ENCODE results near the gene ARSG. TPM values are rescaled to one million over a fixed set of nuclear protein-coding genes. Genes with fewer than 3 reads are reported as not detected.

ARSG gene
- total RNA-seq, 1 experiment from 2014 or later = 7.9 TPM

DNA sequence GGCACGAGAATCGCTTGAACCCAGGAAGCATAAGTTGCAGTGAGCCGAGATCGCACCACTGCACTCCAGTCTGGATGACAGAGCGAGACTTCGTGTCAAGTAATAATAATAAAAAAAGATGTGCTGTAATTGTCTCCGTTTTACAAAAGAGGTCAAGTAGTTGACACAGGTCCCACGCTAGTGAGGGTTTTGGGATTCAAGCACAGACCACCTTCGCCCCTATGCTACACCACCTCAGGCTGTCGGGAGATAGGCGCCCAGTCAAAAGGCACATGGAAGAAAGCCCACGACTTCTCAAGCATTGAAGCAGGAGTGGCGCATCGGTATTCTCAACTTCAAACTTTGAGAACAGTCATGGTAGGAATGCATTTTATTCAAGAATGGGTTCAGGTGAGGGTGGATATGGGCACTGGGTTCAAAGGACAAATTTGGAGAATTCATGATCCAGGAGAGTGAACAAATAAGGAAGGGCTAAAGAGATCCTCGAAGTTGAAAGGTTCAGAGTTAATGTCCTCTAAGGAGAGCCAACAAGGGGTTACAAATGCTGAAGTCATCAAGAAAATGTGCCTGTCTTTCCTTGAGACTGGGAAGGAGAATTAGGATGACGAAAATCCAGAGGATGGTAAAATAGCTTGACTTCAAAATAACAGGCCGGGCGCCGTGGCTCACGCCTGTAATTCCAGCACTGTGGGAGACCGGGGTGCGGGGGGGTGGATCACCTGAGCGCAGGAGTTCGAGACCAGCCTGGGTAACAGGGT lies 44.8 kb upstream of the ARSG start:
- ATAC-seq (no peak), DNase-seq (ENCODE audit: low spot score) (no peak)
- TF ChIP-seq JUN (CRISPR knock-in tag; IDR thresholded peaks at IDR 0.05) (no peak), TEAD1 (CRISPR knock-in tag; IDR thresholded peaks at IDR 0.05) (no peak), ZNF219 (CRISPR knock-in tag; IDR thresholded peaks at IDR 0.05; ENCODE audit: borderline replicate concordance) (no peak), KAT7 (CRISPR knock-in tag; IDR thresholded peaks at IDR 0.05; ENCODE audit: borderline replicate concordance) (no peak), SOX15 (CRISPR knock-in tag; IDR thresholded peaks at IDR 0.05) (no peak), NFE2L1 (CRISPR knock-in tag; IDR thresholded peaks at IDR 0.05) (no peak), ETV6 (CRISPR knock-in tag; IDR thresholded peaks at IDR 0.05) (no peak), NFATC4 (CRISPR knock-in tag; IDR thresholded peaks at IDR 0.05) (no peak), ELF4 (CRISPR knock-in tag; IDR thresholded peaks at IDR 0.05; ENCODE audit: low read depth) (no peak)
- TF ChIP-seq, protein P1, sequence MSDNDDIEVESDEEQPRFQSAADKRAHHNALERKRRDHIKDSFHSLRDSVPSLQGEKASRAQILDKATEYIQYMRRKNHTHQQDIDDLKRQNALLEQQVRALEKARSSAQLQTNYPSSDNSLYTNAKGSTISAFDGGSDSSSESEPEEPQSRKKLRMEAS (CRISPR knock-in tag; IDR thresholded peaks at IDR 0.05) = no peak
- TF ChIP-seq, protein P2, sequence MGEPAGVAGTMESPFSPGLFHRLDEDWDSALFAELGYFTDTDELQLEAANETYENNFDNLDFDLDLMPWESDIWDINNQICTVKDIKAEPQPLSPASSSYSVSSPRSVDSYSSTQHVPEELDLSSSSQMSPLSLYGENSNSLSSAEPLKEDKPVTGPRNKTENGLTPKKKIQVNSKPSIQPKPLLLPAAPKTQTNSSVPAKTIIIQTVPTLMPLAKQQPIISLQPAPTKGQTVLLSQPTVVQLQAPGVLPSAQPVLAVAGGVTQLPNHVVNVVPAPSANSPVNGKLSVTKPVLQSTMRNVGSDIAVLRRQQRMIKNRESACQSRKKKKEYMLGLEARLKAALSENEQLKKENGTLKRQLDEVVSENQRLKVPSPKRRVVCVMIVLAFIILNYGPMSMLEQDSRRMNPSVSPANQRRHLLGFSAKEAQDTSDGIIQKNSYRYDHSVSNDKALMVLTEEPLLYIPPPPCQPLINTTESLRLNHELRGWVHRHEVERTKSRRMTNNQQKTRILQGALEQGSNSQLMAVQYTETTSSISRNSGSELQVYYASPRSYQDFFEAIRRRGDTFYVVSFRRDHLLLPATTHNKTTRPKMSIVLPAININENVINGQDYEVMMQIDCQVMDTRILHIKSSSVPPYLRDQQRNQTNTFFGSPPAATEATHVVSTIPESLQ (CRISPR knock-in tag; IDR thresholded peaks at IDR 0.05) = no peak
- TF ChIP-seq, protein P3, sequence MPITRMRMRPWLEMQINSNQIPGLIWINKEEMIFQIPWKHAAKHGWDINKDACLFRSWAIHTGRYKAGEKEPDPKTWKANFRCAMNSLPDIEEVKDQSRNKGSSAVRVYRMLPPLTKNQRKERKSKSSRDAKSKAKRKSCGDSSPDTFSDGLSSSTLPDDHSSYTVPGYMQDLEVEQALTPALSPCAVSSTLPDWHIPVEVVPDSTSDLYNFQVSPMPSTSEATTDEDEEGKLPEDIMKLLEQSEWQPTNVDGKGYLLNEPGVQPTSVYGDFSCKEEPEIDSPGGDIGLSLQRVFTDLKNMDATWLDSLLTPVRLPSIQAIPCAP (CRISPR knock-in tag; IDR thresholded peaks at IDR 0.05) = no peak
- Mint-ChIP-seq H3K4me3 (peak overlapping the region; percentile 80), H3K27ac (peak overlapping the region; percentile 28), H3K27me3 (ENCODE audit: low read depth) (no peaks in the 10 kb centered on the region), H3K36me3 (no peaks in the 10 kb centered on the region; the same call in 1 of the 2 replicates), H3K4me1 (peaks cover 14% of the 10 kb centered on the region), H3K9me3 (no peaks in the 10 kb centered on the region)
- ChIA-PET CTCF (interaction anchor here (0.6 to 2.6 kb wide), 6 partner anchors 14 to 190 kb away, joined by 3 to 12 read pairs (median 6); no protein-coding TSS in a partner anchor), POLR2A (interaction anchor here (0.6 to 1.5 kb wide), 4 partner anchors 12 to 211 kb away, joined by 3 to 5 read pairs (median 4); partner anchors contain the start of genes KPNA2 and WIPI1)

DNA sequence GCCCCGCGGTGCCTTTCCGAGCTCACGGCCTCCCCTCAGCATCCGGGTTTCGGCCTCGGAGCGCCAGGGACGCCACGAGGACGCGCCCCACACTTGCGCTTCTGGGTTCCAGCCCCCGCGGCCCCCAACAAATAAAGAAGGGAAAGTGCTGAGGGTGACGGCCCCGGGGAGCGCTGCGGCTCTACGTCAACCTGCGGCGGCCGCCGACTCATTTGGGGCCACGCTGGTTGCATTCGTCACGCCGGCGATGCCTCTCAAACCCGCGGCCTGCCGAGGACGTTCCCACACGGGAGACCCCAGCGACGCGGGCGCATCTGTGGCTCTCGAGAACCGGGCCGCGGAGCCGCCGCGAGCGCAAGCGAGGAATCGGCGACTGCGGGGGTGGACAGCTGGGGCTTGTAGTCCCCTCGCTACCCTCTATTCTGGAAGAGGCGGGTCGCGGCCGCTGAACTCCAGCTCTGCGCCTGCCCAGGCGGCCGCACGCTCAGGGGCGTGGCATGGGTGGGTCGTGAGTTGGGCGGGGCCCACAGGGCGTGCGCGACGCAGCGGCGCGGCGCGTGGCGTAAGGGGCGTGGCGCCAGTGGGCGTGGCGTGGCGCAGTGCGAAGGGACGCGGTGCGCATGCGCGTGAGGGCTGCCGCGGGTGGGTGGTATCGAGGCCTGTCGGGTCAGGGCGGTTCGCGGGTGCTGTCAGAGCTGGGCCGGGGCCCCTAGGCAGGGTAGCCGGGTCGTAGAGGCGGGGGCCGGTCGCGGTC lies 43.7 kb upstream of the ARSG start, which contains the start of gene AMZ2:
AMZ2 (plus strand) TSS at position 599 of the 754 bp plus-strand sequence. CDS start 2,145 bp downstream, outside the sequence.
- ChIA-PET POLR2A (interaction anchor here (0.6 to 1.5 kb wide), 4 partner anchors 13 to 212 kb away, joined by 3 to 4 read pairs (median 3); partner anchors contain the start of genes KPNA2 and WIPI1), CTCF (interaction anchor here (0.6 to 2.6 kb wide), 11 partner anchors 15 to 210 kb away, joined by 3 to 13 read pairs (median 4); partner anchors contain the start of gene WIPI1)
- Mint-ChIP-seq H3K4me3 (peak within 1 kb of the TSS; percentile 80), H3K9me3 (no peaks in the 10 kb centered on the region), H3K27ac (peak within 1 kb of the TSS; percentile 72; the same call in 1 of the 2 replicates), H3K36me3 (peaks cover 8% of the 10 kb centered on the region), H3K4me1 (peaks cover 14% of the 10 kb centered on the region), H3K27me3 (ENCODE audit: low read depth) (no peaks in the 10 kb centered on the region)
- ATAC-seq (peak; percentile 97), DNase-seq (ENCODE audit: low spot score) (peak; percentile 91)
- TF ChIP-seq SMAD4 (CRISPR knock-in tag; IDR thresholded peaks at IDR 0.05) = no peak
- TF ChIP-seq ZNF396 (CRISPR knock-in tag; IDR thresholded peaks at IDR 0.05; ENCODE audit: borderline replicate concordance) = no peak
- no peak for TF ChIP-seq NR3C1 (CRISPR knock-in tag; conservative IDR thresholded peaks at IDR 0.05; ENCODE audit: low read depth)
- TF ChIP-seq JAZF1 (CRISPR knock-in tag; IDR thresholded peaks at IDR 0.05) = no peak
- TF ChIP-seq, protein P4, sequence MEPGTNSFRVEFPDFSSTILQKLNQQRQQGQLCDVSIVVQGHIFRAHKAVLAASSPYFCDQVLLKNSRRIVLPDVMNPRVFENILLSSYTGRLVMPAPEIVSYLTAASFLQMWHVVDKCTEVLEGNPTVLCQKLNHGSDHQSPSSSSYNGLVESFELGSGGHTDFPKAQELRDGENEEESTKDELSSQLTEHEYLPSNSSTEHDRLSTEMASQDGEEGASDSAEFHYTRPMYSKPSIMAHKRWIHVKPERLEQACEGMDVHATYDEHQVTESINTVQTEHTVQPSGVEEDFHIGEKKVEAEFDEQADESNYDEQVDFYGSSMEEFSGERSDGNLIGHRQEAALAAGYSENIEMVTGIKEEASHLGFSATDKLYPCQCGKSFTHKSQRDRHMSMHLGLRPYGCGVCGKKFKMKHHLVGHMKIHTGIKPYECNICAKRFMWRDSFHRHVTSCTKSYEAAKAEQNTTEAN (CRISPR knock-in tag; IDR thresholded peaks at IDR 0.05) = no peak
- TF ChIP-seq SOX15 (CRISPR knock-in tag; IDR thresholded peaks at IDR 0.05) = no peak
- TF ChIP-seq PRRX2 (CRISPR knock-in tag; IDR thresholded peaks at IDR 0.05) = 0 out of 2 replicates have a peak, but pooled peaks have one; percentile 33
- TF ChIP-seq, protein P5, sequence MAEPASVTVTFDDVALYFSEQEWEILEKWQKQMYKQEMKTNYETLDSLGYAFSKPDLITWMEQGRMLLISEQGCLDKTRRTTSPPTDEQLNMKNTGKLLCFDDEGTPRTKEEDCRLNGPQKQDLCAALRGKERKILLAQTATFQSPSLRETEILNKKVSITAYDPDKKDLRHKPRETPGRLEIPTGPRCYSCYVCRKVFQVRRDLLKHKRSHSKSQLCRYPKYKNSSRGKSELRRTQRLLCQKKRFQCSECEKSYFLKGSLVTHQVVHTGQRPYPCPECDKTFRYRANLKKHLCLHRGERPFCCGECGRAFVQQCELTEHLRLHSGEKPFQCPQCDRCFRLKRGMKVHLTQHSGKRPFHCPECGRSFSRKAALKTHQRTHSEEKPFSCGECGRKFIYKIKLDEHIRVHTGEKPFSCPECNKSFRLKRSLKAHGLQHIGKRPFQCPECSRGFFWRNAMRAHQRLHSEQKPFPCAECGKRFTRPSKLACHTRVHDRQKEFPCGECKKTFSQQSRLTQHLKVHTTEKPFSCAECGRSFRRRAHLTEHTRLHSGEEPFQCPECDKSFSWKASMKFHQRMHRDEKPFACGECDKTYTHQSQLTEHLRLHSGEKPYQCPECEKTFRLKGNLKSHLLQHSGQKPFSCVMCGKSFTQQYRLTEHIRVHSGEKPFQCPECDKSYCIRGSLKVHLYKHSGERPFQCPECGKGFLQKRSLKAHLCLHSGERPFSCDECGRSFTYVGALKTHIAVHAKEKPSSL (CRISPR knock-in tag; conservative IDR thresholded peaks at IDR 0.05) = no peak
- TF ChIP-seq GRHL2 (CRISPR knock-in tag; IDR thresholded peaks at IDR 0.05; ENCODE audit: insufficient replicate concordance, severe bottlenecking) = no peak
- TF ChIP-seq, protein P6, sequence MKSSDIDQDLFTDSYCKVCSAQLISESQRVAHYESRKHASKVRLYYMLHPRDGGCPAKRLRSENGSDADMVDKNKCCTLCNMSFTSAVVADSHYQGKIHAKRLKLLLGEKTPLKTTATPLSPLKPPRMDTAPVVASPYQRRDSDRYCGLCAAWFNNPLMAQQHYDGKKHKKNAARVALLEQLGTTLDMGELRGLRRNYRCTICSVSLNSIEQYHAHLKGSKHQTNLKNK (CRISPR knock-in tag; IDR thresholded peaks at IDR 0.05) = no peak
- TF ChIP-seq ZNF416 (CRISPR knock-in tag; IDR thresholded peaks at IDR 0.05) = no peak
- TF ChIP-seq, protein P7, sequence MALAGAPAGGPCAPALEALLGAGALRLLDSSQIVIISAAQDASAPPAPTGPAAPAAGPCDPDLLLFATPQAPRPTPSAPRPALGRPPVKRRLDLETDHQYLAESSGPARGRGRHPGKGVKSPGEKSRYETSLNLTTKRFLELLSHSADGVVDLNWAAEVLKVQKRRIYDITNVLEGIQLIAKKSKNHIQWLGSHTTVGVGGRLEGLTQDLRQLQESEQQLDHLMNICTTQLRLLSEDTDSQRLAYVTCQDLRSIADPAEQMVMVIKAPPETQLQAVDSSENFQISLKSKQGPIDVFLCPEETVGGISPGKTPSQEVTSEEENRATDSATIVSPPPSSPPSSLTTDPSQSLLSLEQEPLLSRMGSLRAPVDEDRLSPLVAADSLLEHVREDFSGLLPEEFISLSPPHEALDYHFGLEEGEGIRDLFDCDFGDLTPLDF (CRISPR knock-in tag; IDR thresholded peaks at IDR 0.05) = no peak
- no peak for TF ChIP-seq RELA (CRISPR knock-in tag; IDR thresholded peaks at IDR 0.05; ENCODE audit: borderline replicate concordance)
- no peak for TF ChIP-seq JUN (CRISPR knock-in tag; IDR thresholded peaks at IDR 0.05)
- TF ChIP-seq CREB1 (CRISPR knock-in tag; IDR thresholded peaks at IDR 0.05) = no peak
- peak; percentile 63; the same call in 1 of the 2 replicates for TF ChIP-seq ETV6 (CRISPR knock-in tag; IDR thresholded peaks at IDR 0.05)
- TF ChIP-seq ZNF671 (CRISPR knock-in tag; IDR thresholded peaks at IDR 0.05) = no peak
